HepG2 (cell line): Measurements from ENCODE around the gene VSIR. TPM values are rescaled to one million over a fixed set of nuclear protein-coding genes. Genes with fewer than 3 reads are reported as not detected.

Experiments
- ATAC-seq: fragments of 200-7000 bp; cut with Tn5 transposase; 3 replicates; pipeline ENCODE4 v1.9.1; 2020; ENCODE audit warnings: mild to moderate bottlenecking, moderate library complexity
- BruUV-seq: library from RNA; stranded (reverse); fragments of 400-500 nt; replicated peaks from 2 replicates; lab custom pipeline; 2021; lab: Mats Ljungman, UMichigan
- CTCF ChIA-PET: fragments of 300-600 bp; formaldehyde crosslinking; extraction: SDS; loops from one replicate; lab custom pipeline; 2021; ENCODE audit warnings: low total read pairs, inconsistent platforms, low intra/inter-chr PET ratio; lab: Yijun Ruan, JAX
- POLR2A ChIA-PET: fragments of 350-600 bp; sonication (Branson Sonifier 250); formaldehyde crosslinking; loops from one replicate; lab custom pipeline; 2020; ENCODE audit warnings: antibody characterized with exemption, inconsistent platforms; lab: Yijun Ruan, JAX
- DNase-seq: peaks from one replicate; pipeline ENCODE4 v3.0.0-alpha.2; 2015; ENCODE audit warnings: low spot score
- FAIRE-seq: peaks from 3 replicates; lab custom pipeline; 2011; peaks lifted over from hg19 to GRCh38; lab: Jason Lieb, UNC
- H2AFZ ChIP-seq: one replicate; pipeline ENCODE4 v1.6.1; 2011; ENCODE audit warnings: low read length, inconsistent platforms
- H3K27ac ChIP-seq: fragments of 300-600 bp; 3 replicates; pipeline ENCODE4 v1.8.0; 2011; ENCODE audit warnings: mixed run types, mild to moderate bottlenecking, mixed read lengths, low read length, inconsistent platforms; ENCODE audit not compliant: insufficient read depth; ENCODE audit errors: extremely low read length
- H3K27me3 ChIP-seq, 2 experiments: fragments of 200-600 bp in 1 of 2; 2 replicates in 1 of 2; 3 replicates in 1 of 2; pipeline versions ENCODE4 v1.6.0 to v1.8.0; 2011; ENCODE audit warnings: low read length in 2 of 2, mild to moderate bottlenecking in 2 of 2, moderate library complexity in 2 of 2, inconsistent platforms in 1 of 2; ENCODE audit not compliant: insufficient read depth in 2 of 2, control insufficient read depth in 1 of 2
- H3K36me3 ChIP-seq, 2 experiments: fragments of 200-600 bp in 1 of 2; replicated peaks in 1 of 2; 2 replicates in 1 of 2; 3 replicates in 1 of 2; pipeline versions ENCODE4 v1.5.1 to v1.8.0; 2011; ENCODE audit warnings: low read length in 2 of 2, inconsistent platforms in 1 of 2; ENCODE audit not compliant: insufficient read depth in 2 of 2, control insufficient read depth in 1 of 2
- H3K4me1 ChIP-seq: 2 replicates; pipeline ENCODE4 v1.5.1; 2012; ENCODE audit warnings: low read length, inconsistent platforms; ENCODE audit not compliant: insufficient read depth
- H3K4me2 ChIP-seq: 2 replicates; pipeline ENCODE4 v1.6.0; 2011; ENCODE audit warnings: low read depth, low read length, inconsistent platforms
- H3K4me3 ChIP-seq, 3 experiments: fragments of 200-600 bp in 1 of 3; sonication (generic), shearing (Covaris generic) in 1 of 3; replicated peaks in 1 of 3; 2 replicates each; pipeline ENCODE4 v1.5.1; 2011 to 2016; ENCODE audit warnings: low read length in 3 of 3, inconsistent platforms in 2 of 3, low read depth in 2 of 3, mild to moderate bottlenecking in 2 of 3, control low read depth in 1 of 3, mixed read lengths in 1 of 3; ENCODE audit not compliant: insufficient read depth in 1 of 3
- H3K79me2 ChIP-seq: one replicate; pipeline ENCODE4 v1.6.1; 2011; ENCODE audit warnings: low read length, inconsistent platforms; ENCODE audit not compliant: insufficient read depth
- H3K9ac ChIP-seq: 2 replicates; pipeline ENCODE4 v1.6.0; 2011; ENCODE audit warnings: mild to moderate bottlenecking, low read depth, low read length, inconsistent platforms; ENCODE audit not compliant: insufficient read depth
- H3K9me3 ChIP-seq: 2 replicates; pipeline ENCODE4 v1.5.1; 2012; ENCODE audit warnings: mild to moderate bottlenecking, low read length
- H4K20me1 ChIP-seq: 2 replicates; pipeline ENCODE4 v1.6.0; 2011; ENCODE audit warnings: inconsistent platforms, mild to moderate bottlenecking, low read length, moderate library complexity; ENCODE audit not compliant: insufficient read depth
- CTCF ChIP-seq: sonication (generic); formaldehyde crosslinking; IDR thresholded peaks from 2 replicates; pipeline ENCODE4 v1.5.0; 2020; ENCODE audit warnings: mild to moderate bottlenecking, missing genetic modification reagents, moderate library complexity
- MXI1 ChIP-seq: IDR thresholded peaks from 3 replicates; pipeline ENCODE4 v1.6.1; 2012; ENCODE audit warnings: low read depth, low read length, inconsistent platforms, borderline replicate concordance
- POLR2AphosphoS5 ChIP-seq: IDR thresholded peaks from 2 replicates; pipeline ENCODE4 v1.6.1; 2012; ENCODE audit warnings: low read depth, low read length
- SOX6 ChIP-seq, 2 experiments: fragments of 450-650 bp in 1 of 2; sonication (generic) in 1 of 2; formaldehyde crosslinking in 1 of 2; IDR thresholded peaks; 2 replicates each; pipeline versions ENCODE4 v1.4.0 to v1.6.1; 2017 to 2020; ENCODE audit warnings: antibody characterized with exemption in 1 of 2, mild to moderate bottlenecking in 1 of 2, missing genetic modification reagents in 1 of 2
- SRF ChIP-seq: IDR thresholded peaks from 2 replicates; pipeline ENCODE4 v1.6.1; 2011; ENCODE audit warnings: mild to moderate bottlenecking, low read depth, low read length, moderate library complexity
- STAG1 ChIP-seq: sonication (generic); formaldehyde crosslinking; IDR thresholded peaks from 2 replicates; pipeline ENCODE4 v1.4.0; 2020; ENCODE audit warnings: missing genetic modification reagents
- STAT5B ChIP-seq: sonication (generic); formaldehyde crosslinking; IDR thresholded peaks from 2 replicates; pipeline ENCODE4 v1.4.0; 2020; ENCODE audit warnings: missing genetic modification reagents
- ZKSCAN5 ChIP-seq: sonication (generic); formaldehyde crosslinking; IDR thresholded peaks from 2 replicates; pipeline ENCODE4 v1.5.1; 2020; ENCODE audit warnings: mild to moderate bottlenecking, missing genetic modification reagents
- ZSCAN30 ChIP-seq: sonication (generic); formaldehyde crosslinking; IDR thresholded peaks from 2 replicates; pipeline ENCODE4 v1.5.0; 2020; ENCODE audit warnings: mild to moderate bottlenecking, missing genetic modification reagents
- ZXDC ChIP-seq: sonication (generic); formaldehyde crosslinking; IDR thresholded peaks from 2 replicates; pipeline ENCODE4 v1.5.0; 2020; ENCODE audit warnings: mild to moderate bottlenecking, missing genetic modification reagents
- WGBS: methylation state at CpG from one replicate; pipeline ENCODE4 v1.1.6; 2017; ENCODE audit warnings: low lambda C conversion rate; 5-methylcytosine and 5-hydroxymethylcytosine counted together
- in situ Hi-C: cut with HindIII; loops from 2 replicates; pipeline ENCODE4 v1.10.0; 2017; ENCODE audit warnings: low pct_unique_long_range_greater_than_20kb; ENCODE audit not compliant: extremely low pct_ligation_motif_present
- intact Hi-C: fragments of 100-400 bp; cut with micrococcal nuclease; formaldehyde crosslinking; loops from one replicate; pipeline ENCODE4 v1.10.0; 2022; ENCODE audit not compliant: unreplicated experiment
- polyA plus RNA-seq, 8 experiments: library from polyadenylated mRNA; depleted of rRNA in 3 of 8; stranded (reverse) in 7 of 8; unstranded in 1 of 8; fragments of >200 nt; fragmentation: Illumina TruSeq in 4 of 8; extraction: Trizol in 4 of 8; gene quantifications; 2 replicates each; pipeline versions ENCODE4 v1.2.1 to v1.2.3, GENCODE V29; 2011 to 2016; ENCODE audit warnings: low read depth in 4 of 8, missing spikeins in 1 of 8, mixed read lengths in 1 of 8; ENCODE audit not compliant: insufficient read depth in 1 of 8
- total RNA-seq, 5 experiments: library from RNA; depleted of rRNA; stranded (reverse); fragments of >200 nt; fragmentation: Illumina TruSeq; extraction: Trizol; gene quantifications; 2 replicates each; pipeline ENCODE4 v1.2.3, GENCODE V29; 2016; ENCODE audit warnings: low read depth in 1 of 5
- TF ChIP-seq, protein P1 (sequence below): IDR thresholded peaks from 2 replicates; pipeline ENCODE4 v1.6.1; 2016; ENCODE audit warnings: missing compliant biosample characterization, missing genetic modification reagents, borderline replicate concordance

The VSIR gene
- total and polyA plus RNA-seq, 2 of the 13 experiments (the other 11 are each of a cell fraction or from before 2014, with no cell fraction given) = 0.44 to 3.2 TPM

DNA sequence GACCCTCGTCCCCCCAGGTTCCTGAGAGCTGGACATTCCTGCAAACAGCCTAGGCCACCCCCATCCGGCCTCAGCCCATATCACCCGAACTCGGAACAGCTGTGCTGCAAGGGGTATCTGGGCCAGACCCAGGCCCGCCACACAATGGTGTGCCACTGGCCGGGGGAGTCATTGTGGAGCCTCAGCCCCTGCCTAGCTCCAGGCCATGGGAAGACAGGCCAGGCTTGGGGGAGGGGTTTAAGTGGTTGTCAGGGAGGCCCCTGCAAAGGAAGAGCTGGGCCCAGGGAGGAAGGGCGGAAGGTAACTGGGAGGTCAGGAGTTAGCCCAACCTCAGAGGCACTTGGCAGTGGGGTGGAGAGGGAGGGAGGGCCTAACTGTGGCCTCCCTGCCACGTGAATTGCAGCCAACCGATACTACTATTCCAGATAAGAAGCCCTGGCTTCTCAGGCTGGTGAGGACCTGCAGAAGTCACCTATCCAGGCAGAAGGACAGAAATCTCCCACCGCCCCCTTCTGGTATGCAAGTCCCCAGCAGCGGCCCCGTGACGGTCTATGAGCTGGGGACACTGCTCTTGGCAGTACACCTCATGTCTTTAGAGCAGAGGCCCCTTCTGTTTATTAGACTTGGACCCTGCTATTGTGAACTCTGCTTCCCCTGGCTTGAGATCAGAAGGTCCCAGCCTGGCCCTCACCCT lies 26.8 kb downstream of the VSIR start:
- ChIA-PET POLR2A (no interaction called here), CTCF (no interaction called here)
- Histone ChIP-seq H3K9me3 (no peaks in the 10 kb centered on the region), H4K20me1 (no peaks in the 10 kb centered on the region), H3K4me1 (peaks cover 14% of the 10 kb centered on the region), H3K36me3 (no peaks in the 10 kb centered on the region), H3K79me2 (no peaks in the 10 kb centered on the region), H3K27me3 (peaks cover 0 to 12% of the 10 kb centered on the region in 2 experiments; a peak in 2 of 5 replicates), H3K27ac (no peak overlapping the region), H3K4me2 (no peak overlapping the region), H2AFZ (no peak overlapping the region), H3K4me3 (no peak overlapping the region), H3K9ac (no peak overlapping the region)
- in situ Hi-C loops = no loop called here
- BruUV-seq = no TSS peak
- ATAC-seq (peak; percentile 79), DNase-seq (peak; percentile 47), FAIRE-seq (peak; percentile 12)
- intact Hi-C loops = no loop called here
- TF ChIP-seq SOX6 (IDR thresholded peaks at IDR 0.05) (no peak), SOX6 (CRISPR knock-in tag; IDR thresholded peaks at IDR 0.05) (no peak), STAG1 (peak; percentile 38), CTCF (CRISPR knock-in tag) (peak; percentile 50)
- 44% methylated on average over 11 of the region's 13 CpGs for WGBS

GRCh38 chr10:71745664-71746250 lies 27.6 kb downstream of the VSIR start:
- FAIRE-seq (no peak), ATAC-seq (no peak), DNase-seq (no peak)
- no peak overlapping the region for H3K4me3 ChIP-seq
- H3K79me2 ChIP-seq = no peaks in the 10 kb centered on the region
- WGBS = 74% methylated on average over 2 of the region's 2 CpGs
- BruUV-seq = no TSS peak
- H3K4me1 ChIP-seq = peaks cover 13% of the 10 kb centered on the region; the same call in 1 of the 2 replicates
- TF ChIP-seq ZXDC (CRISPR knock-in tag) = no peak
- TF ChIP-seq SRF = no peak
- TF ChIP-seq, protein P1, sequence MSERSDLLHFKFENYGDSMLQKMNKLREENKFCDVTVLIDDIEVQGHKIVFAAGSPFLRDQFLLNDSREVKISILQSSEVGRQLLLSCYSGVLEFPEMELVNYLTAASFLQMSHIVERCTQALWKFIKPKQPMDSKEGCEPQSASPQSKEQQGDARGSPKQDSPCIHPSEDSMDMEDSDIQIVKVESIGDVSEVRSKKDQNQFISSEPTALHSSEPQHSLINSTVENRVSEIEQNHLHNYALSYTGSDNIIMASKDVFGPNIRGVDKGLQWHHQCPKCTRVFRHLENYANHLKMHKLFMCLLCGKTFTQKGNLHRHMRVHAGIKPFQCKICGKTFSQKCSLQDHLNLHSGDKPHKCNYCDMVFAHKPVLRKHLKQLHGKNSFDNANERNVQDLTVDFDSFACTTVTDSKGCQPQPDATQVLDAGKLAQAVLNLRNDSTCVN (CRISPR knock-in tag) = no peak
- TF ChIP-seq ZKSCAN5 (CRISPR knock-in tag) = no peak
- no peak for TF ChIP-seq POLR2AphosphoS5
- no peak for TF ChIP-seq ZSCAN30 (CRISPR knock-in tag)
- TF ChIP-seq MXI1 = no peak
- TF ChIP-seq STAT5B = no peak
- H4K20me1 ChIP-seq = no peaks in the 10 kb centered on the region
- no peaks in the 10 kb centered on the region for H3K36me3 ChIP-seq
- H2AFZ ChIP-seq = no peak overlapping the region
- POLR2A ChIA-PET = no interaction called here
- H3K27ac ChIP-seq = no peak overlapping the region
- no peaks in the 10 kb centered on the region for H3K9me3 ChIP-seq
- intact Hi-C loops (no loop called here), in situ Hi-C loops (no loop called here)
- CTCF ChIA-PET = no interaction called here
- no peak overlapping the region for H3K9ac ChIP-seq
- H3K4me2 ChIP-seq = no peak overlapping the region
- peaks cover 0 to 12% of the 10 kb centered on the region in 2 experiments; a peak in 2 of 5 replicates for H3K27me3 ChIP-seq
